Stimulated activated CD4-positive, alpha-beta T cell treated with anti-CD3 and anti-CD28 coated beads, Interleukin-12 subunit alpha, Interleukin-12 subunit beta, amount 100 ng/mL, for 4 hours (primary cell): ENCODE results near the gene GIGYF2.

Source experiments
- DNase-seq: peaks from one replicate; pipeline ENCODE4 v3.0.0-alpha.2; 2020

The GIGYF2 gene

GRCh38 chr2:232761301-232761907 is 64.3 kb downstream of the GIGYF2 start:
- no peak for DNase-seq

DNA sequence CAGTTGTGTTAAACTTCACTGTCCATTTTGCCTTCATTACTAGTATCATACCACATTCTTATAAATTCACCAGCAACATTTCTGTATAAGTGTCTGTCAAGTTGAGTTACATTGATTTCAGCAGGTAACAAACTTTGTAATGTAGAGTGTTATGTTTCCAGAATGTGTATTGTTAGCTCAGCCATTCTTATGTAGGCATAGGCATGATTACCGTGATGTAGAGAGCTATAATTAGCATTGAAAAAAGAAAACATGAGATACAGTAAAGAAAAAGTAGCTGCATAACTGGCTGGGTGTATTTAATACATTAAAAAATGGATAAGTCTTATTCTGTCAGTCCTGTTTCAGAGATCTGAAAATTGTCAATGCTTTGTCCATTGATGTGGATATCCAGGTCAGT is 70.7 kb downstream of the GIGYF2 start:
- no peak for DNase-seq

GRCh38 chr2:232770207-232770606 is 73.1 kb downstream of the GIGYF2 start:
- DNase-seq: no peak

DNA sequence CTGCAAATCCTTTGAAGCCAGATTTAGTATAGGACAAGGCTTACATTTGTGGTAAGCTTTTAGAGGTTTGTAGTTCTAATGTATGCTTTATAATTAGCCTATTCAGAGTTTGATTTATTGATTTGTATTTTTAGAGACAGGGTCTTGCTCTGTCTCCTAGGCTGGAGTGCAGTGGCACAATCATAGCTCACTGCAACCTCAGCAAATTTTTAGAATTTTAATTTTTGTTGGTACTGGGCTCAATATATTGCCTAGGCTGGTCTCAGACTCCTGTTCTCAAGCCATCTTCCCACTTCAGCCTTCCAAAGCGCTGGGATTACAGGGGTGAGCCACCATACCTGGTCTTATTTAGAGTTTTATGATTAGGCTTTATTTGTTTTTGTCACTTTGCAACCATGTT is 74.7 kb downstream of the GIGYF2 start:
- no peak for DNase-seq

DNA sequence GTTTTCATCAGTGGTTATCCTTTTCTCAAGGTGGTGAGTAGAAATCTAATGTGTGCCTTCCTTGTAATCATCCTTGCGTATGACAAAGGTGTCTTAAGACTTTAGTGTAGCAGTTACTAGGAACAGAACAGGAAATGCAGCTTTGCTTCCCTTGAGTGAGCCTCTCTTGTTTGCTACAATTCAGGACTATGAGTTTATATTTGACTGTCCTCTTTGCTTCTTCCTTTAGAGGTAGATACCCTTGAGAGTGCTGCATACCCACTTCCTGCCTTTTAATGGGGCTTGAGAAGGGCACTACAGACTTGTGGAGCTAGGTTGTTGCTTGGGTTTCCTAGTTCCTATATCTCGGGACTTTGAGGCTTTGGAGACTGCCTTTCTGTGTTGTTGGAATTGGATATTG is 75.4 kb downstream of the GIGYF2 start:
- no peak for DNase-seq

DNA sequence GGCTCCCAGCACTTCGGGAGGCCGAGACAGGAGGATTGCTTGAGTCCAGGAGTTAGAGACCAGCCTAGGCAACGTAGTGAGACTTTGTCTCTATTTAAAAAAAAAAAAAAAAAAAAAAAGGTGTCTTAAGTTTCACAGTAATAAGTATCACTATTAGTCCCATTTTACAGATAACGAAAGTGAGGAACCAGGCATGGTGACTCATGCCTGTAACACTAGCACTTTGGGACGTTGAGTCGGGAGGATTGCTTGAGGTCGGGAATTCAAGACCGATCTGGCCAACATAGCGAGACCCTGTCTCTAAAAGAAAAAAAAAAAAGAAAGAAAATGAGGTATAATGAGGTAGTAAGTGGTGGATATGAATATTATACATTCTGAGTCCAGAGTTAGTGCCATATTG is 76.7 kb downstream of the GIGYF2 start:
- DNase-seq: no peak

DNA sequence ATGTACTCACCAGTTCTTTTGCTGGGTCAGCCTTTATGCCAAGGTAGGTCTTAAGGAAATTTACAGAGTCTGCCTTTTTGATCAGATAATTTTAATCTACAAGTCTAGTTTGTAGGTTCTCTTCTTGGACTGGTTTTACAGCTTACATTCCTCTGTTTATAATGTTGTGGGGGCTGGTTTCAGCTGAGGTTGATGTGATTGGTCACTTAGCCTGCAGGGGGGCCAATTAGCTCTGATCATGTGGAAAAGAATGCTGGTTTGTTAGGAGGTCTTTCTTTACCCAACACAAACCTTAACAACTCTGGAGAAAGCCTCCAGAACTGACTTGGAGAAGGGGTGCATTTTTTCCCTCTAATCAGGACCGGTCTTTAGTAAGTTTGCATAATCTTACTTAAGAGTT is 79.3 kb downstream of the GIGYF2 start, which contains the start of gene KCNJ13:
TSS of gene KCNJ13 (minus strand) at position 131 of the 400 bp plus-strand sequence. CDS start 5,203 bp downstream, outside the sequence.
- no peak for DNase-seq

DNA sequence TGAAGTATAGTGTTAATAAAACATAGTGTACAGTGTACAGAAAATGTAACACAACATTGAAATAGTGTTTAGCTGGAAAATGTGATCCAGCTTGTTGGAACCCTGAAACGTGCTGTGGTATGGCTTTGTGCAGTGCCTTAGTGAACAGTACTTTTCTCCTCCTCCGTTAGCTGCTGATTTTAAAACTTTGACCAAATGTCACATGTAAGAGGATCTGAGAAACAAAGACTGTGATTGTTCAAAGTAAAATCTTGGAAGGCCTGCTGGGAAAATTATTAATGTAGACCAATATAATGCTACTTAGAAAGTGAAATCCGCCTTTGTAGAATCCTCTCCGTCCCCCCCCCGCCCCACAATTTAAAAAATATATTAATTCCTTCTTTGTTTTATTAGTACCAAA is 80.1 kb downstream of the GIGYF2 start:
- no peak for DNase-seq

GRCh38 chr2:232779465-232779864 is 82.3 kb downstream of the GIGYF2 start:
- no peak for DNase-seq

DNA sequence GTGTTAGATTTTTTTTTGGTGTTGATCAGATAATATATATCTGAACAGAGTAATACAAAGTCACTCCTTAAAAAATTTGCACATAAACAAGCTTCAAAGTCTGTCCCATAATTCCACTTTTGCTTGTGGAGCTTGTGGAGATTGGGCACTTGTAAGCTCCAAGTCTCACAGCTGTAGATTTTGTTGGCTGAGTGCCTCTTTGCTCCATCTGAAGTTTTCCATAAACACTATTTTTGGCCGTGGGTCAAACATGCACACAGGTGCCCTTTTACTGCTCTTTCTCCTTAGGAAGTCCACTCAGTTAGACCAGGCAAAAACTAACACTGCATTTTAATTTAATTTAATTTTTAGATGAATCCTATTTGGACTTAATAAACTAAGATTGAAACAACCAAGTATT is 82.8 kb downstream of the GIGYF2 start:
- DNase-seq: no peak

- DNase-seq: no peak
Measured at GRCh38 chr2:232781765-232782164, 84.6 kb downstream of the GIGYF2 start.

- no peak for DNase-seq
Measured at GRCh38 chr2:232783278-232783677, 86.1 kb downstream of the GIGYF2 start.

GRCh38 chr2:232787806-232788205 is 90.7 kb downstream of the GIGYF2 start:
- no peak for DNase-seq

DNA sequence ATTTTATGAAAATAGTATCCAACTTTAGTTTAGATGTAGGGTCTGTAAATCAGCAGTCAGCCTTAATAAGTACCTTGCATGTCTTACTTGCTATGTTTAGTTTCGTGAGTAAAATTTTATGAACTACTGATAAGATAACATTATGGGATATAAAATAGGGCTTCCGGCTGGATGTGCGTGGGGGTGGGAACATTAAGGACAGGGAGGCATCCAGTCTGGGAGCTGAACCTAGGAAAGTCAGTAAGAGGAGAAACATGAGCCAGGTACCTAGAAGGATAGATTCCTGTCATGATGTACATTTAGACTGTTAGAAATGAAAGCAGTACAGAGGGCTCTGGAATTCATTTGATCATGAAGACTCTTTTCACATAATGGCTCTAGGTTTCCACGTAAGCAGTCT is 92.0 kb downstream of the GIGYF2 start:
- DNase-seq: no peak

- DNase-seq: no peak
Measured at GRCh38 chr2:232791518-232791917, 94.4 kb downstream of the GIGYF2 start.

GRCh38 chr2:232793271-232793670 is 96.1 kb downstream of the GIGYF2 start:
- no peak for DNase-seq

- no peak for DNase-seq
Measured at GRCh38 chr2:232794981-232795380, 97.8 kb downstream of the GIGYF2 start.

DNA sequence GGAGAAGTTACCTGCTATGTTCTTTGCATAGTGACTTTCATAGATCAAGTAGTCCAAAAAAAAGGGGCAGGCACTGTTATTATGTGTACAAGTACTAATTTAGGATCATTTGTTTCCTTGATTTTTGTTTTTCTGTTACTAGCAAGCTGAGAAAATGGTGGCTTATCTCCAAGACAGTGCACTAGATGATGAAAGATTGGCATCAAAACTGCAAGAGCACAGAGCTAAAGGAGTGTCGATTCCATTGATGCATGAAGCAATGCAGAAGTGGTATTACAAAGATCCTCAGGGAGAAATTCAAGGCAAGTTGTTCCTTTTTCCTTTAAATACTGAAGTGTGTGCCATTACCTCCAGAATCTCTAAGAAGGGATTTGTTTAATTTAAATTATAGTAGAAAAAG is 98.8 kb downstream of the GIGYF2 start:
- no peak for DNase-seq

DNA sequence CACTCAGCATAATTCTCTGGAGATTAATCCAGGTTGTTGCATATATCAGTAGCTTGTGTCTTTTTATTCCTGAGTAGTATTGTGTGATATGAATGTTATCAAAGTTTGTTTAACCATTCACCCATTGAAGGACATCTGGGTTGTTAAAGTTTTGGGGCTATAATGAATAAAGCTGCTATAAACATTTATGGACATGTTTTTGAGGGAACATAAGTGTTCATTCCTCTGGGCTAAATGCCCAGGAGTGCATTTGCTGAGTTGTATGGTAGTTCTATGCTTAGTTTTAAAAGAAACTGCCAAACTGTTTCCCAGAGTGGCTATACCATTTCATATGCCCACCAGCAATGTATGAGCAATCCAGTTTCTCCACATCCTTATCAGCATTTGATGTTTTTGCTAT is 101.1 kb downstream of the GIGYF2 start:
- DNase-seq: no peak

GRCh38 chr2:232800166-232800565 is 103.0 kb downstream of the GIGYF2 start:
- no peak for DNase-seq

GRCh38 chr2:232802091-232802490 is 105.0 kb downstream of the GIGYF2 start:
- DNase-seq: no peak

- no peak for DNase-seq
Measured at GRCh38 chr2:232809349-232810124, 112.4 kb downstream of the GIGYF2 start.

DNA sequence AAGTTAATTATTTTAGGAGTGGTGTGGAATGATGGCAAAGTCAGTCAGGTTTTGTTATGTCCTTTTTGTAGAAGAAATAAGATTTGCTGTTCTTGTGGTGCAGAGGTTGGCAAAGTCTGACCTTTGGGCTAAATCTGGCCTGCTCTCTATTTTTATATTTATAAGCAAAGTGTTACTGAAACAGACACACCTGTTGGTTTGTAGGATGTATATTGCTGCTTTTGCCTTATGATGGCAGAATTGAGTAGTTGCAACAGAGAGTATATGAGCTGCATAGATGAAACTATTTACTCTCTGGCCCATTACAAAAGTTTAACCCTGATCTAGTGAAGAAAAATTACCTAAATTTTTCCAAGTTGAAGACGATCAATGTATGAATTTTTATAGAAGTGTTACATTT is 113.3 kb downstream of the GIGYF2 start:
- no peak for DNase-seq

- DNase-seq: no peak
Measured at GRCh38 chr2:232815569-232815968, 118.4 kb downstream of the GIGYF2 start.

- DNase-seq: no peak
Measured at GRCh38 chr2:232816657-232817056, 119.5 kb downstream of the GIGYF2 start.
